HS-27A (cell line): Measurements from ENCODE around the gene NCOA5.

Source experiments
- DNase-seq: peaks from one replicate; pipeline ENCODE4 v3.0.0-alpha.2; 2012; ENCODE audit warnings: low read depth, missing footprints

The NCOA5 gene

GRCh38 chr20:46089417-46090388 is at the start of gene NCOA5:
TSS of gene NCOA5 (minus strand) at chr20:46089962. CDS start at chr20:46079424, 10,538 bp downstream.
- DNase-seq: peak; percentile 77

GRCh38 chr20:46139266-46139889 is 49.6 kb upstream of the NCOA5 start:
- DNase-seq: no peak

DNA sequence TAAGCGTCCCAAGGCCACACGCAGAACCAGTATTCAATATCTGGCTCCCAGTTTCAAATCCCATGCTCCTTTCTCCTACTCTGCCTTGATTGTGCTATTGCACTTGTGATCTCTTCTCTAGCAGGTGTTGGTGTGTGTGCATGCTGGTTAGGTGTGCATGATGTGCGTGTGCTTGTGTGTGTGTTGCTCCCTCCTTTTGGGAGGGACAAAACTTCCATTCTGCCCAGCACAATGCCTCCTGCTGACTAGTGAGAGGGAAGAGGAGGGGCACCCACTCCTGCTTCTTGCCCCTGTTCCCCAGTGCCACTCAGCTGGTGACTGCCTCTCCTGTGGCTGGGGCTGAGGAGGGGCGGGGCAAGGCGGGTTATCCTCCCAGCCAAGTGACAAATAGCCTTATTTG is 48.1 kb upstream of the NCOA5 start:
- no peak for DNase-seq

GRCh38 chr20:46135856-46136633 is 46.3 kb upstream of the NCOA5 start:
- DNase-seq: no peak

DNA sequence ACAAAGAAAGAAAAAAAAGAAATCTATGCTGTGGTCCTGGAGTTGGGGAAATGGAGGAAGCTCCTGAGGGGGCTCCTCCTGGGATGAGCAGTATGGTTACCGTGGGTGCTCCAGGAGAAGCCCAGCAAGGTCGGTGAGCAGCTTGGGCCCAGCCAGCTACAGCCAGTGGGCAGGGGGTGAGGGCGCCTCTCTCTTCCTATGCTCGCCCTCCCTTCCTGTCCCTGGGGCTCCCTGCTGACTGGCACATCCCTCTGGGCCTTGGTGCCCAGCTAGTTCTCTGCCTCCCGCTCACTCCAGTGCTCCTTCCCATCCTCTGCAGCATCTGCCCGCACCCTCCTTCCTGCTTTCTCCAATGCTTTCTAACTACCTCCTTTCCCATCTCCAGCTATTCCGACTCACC is 45.0 kb upstream of the NCOA5 start:
- DNase-seq: no peak

- no peak for DNase-seq
Observed at GRCh38 chr20:46133886-46134654, 44.3 kb upstream of the NCOA5 start.

DNA sequence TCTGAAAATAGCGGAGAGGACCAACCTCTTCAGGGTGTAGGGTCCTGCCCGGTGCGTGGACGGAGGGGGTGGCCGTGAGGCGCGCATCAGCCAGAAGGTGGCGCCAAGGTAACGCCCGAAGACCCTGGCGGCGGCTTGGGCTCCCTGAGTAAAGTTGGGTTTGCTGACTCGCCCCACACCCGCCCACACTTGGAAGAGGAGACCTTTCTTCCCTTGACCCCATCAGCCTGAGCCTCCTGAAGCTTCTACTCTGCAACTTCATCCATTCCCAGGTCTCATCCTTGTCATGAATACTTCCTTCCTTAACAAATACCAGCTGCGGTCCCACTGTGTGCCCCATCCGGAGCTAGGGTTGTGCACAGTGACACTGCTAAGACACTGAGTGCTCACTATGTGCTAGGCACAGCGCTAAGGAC is 43.0 kb upstream of the NCOA5 start:
- DNase-seq: peak; percentile 14

DNA sequence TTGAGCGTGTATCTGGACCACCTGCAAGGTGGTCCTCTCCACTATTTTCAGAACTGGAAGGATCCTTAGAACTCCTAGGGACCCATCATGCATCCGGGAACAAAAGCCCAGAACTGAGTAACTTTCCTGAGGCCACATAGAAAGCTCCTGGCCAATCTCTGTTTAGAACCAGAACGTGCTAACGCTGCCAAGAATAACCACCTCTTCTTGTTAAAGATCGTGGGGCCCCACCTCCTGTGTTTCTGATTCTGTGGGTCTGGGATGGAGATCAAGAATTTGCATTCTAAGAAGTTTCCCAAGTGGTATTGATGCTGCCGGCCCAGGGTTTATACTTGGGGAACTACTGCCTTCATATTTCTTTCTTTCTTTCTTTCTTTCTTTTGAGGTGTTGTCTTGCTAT is 41.6 kb upstream of the NCOA5 start:
- DNase-seq: no peak

DNA sequence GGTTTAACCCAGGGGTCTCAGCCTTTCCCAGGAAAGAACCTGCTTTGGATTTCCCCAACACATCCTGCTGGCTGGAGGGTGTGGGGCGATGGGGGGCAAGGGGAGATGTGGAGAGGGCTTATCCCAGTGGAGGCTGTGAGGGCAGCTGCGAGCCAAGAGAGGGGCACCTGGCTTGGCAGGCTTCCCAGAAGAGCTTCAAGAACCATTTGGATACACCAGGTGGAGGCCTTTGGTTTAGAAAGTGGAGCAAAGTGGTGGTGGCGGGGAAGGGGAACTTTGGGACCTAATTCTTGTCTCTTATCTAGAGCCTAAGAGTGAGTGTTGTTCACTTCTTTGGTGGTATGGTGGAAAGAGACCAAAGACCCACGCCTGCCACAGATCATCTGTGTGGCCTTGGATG is 40.8 kb upstream of the NCOA5 start:
- no peak for DNase-seq

DNA sequence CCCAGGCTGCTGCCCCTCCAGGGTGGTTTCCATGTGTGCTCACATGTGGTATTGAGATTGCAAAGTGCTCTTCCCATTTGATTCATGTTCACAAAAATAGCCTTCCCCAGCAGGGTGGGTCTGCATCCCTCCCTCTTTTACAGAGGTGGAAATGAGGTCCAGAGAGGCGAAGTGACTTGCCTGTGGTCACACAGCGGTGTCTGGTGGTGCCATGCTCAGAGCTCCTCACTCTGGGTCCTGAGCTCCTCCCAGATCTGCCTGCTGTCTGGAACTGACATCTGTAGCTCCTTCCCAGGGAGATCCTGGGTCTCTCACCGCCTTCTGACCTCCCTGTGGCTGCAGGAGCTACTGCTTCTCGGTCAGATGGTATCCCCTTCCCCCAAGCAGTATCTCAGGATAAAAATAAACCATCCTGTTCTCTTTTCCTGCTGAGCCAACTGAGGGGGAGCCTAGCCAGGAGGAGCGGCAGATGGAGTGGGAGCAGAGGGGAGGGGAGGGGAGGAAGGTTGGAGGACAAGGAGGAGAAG is 40.3 kb upstream of the NCOA5 start:
- DNase-seq: no peak

DNA sequence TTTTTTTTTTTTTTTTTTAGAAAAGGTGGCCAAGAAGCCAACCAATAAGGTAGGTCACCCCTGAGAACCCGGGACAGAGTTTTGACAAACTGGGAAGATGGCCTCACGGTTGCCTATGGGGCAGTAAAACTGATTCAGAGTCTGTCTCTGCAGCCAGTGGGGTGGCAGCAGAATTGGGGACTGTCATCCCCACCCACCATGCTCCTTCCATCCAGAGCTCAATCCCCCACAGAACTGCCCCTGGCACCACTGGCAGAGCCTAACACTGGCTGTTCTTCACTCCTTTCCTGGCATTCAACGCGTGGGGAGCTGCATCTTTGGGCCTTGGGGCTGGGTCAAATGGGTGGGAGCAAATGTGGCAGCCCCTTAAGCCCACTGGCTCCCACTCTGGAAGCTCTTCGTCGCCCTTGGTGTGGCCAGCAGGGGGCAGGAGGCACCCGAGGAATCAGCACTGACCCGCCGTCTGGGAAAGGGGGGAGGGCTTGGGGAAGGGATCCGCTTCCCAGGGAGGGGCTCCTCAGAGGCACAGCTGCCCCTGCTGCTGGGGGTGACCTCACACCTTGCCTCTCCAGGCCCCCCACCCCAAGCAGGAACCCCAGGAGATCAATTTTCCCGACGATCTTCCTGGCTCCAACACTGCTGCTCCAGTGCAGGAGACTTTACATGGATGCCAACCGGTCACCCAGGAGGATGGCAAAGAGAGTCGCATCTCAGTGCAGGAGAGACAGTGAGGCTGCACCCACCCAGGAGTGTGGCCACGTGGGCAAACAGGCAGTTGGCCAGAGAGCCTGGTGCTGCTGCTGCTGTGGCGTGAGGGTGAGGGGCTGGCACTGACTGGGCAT is 38.8 kb upstream of the NCOA5 start:
- no peak for DNase-seq

DNA sequence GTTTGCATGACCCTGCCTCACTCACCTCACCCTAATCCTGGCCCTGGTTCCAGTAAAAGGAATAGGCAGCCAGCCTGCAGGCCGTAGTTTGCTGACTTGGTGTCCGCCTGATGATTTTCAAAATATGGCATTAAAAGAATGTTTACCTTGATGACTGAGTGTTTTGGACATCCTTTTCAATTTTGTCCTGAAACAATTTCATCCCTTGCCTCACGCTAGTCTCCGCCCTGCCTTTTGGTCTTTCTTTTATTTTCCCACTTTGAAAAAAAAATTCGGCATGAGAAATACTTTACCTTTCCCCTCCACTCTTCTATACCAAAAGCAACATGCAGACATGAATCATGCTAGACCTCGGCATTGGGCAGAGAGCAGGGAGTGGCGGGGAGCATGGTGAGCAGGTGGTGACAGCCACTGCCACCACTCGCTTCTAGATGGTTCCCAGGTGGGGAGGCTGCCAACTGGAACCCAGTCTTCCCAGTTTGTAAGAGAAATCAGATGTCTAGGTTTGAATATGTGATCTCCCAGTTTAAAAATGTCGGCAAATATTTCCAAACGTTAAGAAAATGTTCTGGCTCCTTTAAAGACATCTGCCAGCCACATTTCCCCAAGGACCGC is 37.7 kb upstream of the NCOA5 start:
- DNase-seq: no peak

DNA sequence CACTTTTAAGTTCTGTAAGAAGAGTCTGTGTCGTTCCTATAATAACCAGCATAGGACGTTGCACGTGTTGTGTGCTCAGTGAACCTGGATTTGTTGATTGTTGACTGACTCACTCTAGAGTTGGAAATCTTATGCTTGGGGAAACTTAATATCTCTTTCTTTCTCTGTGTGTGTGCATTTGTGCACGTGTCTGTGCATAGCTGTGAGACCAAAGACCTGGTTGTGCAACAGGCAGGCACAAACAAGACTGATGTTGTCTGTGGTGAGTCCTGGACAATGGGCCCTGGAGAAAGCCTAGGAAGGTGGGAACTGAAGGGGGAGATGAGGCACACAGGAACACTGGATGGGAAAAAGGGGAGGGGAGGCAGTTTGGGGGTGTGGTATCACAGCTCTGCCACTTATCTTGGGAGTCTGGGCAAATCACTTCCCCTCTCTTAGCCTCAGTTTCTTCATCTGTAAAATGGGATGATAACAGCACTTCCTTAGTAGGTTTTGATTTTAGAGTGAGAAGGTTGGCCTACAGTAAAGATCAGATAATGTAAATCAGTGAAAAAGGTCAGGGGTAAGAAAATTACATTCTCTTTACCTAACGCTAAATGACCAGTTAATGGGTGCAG is 36.8 kb upstream of the NCOA5 start:
- no peak for DNase-seq

DNA sequence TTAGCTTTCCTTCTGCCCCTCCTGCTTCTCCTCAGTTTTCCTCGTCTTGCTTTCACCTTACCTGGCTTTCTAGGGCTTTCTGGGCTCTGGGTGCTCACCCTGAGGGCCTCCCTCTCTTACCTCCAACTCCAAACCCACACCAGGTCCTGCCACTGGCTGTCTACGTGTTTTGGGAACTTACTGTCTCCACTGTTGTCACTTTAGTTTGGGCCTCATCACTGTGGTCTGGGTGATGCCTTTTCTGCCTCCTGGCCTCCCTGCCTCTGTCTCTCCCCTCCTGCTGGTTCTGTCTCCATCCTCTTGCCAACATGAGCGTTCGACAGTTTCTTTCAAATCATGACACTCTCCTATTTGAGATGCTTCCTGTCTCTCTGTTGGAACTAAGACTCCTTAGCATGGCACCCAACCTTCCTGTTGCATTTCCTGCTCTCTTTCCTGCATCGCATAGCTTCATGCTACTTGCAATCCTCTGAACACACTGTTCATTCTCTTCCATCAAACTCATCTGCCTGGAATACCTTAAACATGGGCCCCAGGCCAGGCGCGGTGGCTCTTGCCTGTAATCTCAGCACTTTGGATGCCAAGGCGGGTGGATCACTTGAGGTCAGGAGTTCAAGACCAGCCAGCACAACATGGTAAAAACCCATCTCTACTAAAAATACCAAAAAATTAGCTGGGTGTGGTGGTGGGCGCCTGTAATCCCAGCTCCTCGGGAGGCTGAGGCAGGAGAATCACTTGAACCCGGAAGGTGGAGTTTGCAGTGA is 33.9 kb upstream of the NCOA5 start:
- no peak for DNase-seq

DNA sequence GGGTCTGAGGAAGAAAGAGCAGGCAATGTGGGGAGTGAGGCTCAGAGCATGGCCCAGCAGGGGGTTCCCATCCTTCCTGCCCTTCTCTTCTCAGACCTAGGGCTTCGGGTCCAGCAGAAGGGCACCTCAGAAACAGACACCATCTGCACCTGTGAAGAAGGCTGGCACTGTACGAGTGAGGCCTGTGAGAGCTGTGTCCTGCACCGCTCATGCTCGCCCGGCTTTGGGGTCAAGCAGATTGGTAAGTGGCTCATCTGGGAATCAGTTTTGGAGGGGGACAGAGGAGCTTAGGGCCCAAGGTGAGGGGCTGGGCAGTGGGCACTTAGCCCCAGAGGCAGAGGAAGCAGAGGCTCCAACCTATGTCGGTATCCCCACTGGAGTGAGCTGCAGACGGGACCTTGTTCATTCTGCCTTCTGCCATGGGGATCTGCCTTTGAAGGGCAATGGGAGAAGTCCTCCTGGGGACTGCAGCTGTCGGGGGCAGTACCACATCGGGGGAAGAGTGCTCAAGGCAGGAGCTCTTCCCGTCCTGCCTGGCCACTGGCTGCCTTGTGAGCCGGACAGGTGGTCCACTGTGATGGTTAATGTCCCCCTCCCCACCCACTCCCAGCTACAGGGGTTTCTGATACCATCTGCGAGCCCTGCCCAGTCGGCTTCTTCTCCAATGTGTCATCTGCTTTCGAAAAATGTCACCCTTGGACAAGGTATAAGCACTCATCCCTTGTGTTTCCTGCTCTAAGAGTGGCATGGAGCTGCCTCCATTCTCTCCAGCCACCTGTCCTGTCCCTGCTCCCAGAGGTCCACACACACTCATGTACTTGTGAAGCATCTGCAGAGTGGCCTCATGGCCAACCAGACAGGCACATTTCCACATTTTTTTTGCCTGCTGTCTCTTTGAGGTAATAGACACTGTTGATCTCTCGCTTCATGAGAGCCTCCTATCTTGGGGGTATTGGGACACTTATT is 33.0 kb upstream of the NCOA5 start:
- DNase-seq: no peak

DNA sequence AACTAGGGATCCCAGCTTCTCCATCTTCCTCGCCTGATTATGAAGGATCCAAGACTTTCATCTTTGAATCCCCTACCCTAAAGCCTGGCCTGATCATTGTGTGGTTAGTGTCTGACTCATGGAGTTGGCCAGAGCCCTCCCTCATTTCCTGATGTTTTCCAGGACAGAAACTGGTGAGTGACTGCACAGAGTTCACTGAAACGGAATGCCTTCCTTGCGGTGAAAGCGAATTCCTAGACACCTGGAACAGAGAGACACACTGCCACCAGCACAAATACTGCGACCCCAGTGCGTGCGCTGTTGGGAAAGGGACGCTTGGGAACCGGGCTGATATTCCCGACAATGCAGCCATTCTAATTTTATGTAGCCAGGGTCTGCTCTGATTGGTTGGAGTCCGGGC is 32.3 kb upstream of the NCOA5 start:
- no peak for DNase-seq

- DNase-seq: no peak
Observed at GRCh38 chr20:46121184-46121930, 31.6 kb upstream of the NCOA5 start.
